Panc1 (cell line): Measurements from ENCODE around the gene CDCP1. TPM values are rescaled to one million over a fixed set of nuclear protein-coding genes. Genes with fewer than 3 reads are reported as not detected.

ENCODE experiments used
- ATAC-seq: fragments of 200-7000 bp; cut with Tn5 transposase; 2 replicates; pipeline ENCODE4 v1.9.1; 2020; ENCODE audit warnings: mild to moderate bottlenecking, moderate library complexity
- BruUV-seq: library from RNA; stranded (reverse); fragments of 400-500 nt; replicated peaks from 2 replicates; lab custom pipeline; 2021; lab: Mats Ljungman, UMichigan
- CTCF ChIA-PET: fragments of 300-600 bp; sonication (Branson Sonifier 250); formaldehyde crosslinking; loops from one replicate; lab custom pipeline; 2022; ENCODE audit warnings: antibody characterized with exemption; lab: Charles Lee
- POLR2A ChIA-PET: fragments of 300-600 bp; sonication (Branson Sonifier 250); formaldehyde crosslinking; loops from one replicate; lab custom pipeline; 2022; ENCODE audit warnings: antibody characterized with exemption; lab: Charles Lee
- DNase-seq: peaks from one replicate; pipeline ENCODE4 v3.0.0-alpha.2; 2010; ENCODE audit warnings: low read depth, low spot score
- H3K27ac ChIP-seq: 2 replicates; pipeline ENCODE4 v1.5.1; 2011; ENCODE audit warnings: mild to moderate bottlenecking, low read length, inconsistent platforms
- H3K27me3 ChIP-seq: fragments of 200-500 bp; sonication (Bioruptor generic); 2 replicates; pipeline ENCODE4 v1.6.0; 2014; ENCODE audit warnings: low read length, inconsistent platforms; ENCODE audit not compliant: control insufficient read depth, insufficient read depth
- H3K36me3 ChIP-seq: fragments of 200-500 bp; sonication (Bioruptor generic); 2 replicates; pipeline ENCODE4 v1.5.1; 2014; ENCODE audit warnings: inconsistent platforms, mild to moderate bottlenecking, low read length, moderate library complexity; ENCODE audit not compliant: control insufficient read depth, insufficient read depth
- H3K4me1 ChIP-seq: 2 replicates; pipeline ENCODE4 v1.5.1; 2011; ENCODE audit warnings: inconsistent platforms, mild to moderate bottlenecking, low read length, moderate library complexity; ENCODE audit not compliant: control insufficient read depth, insufficient read depth
- H3K4me3 ChIP-seq, 2 experiments: 2 replicates each; pipeline ENCODE4 v1.5.1; 2011 to 2012; ENCODE audit warnings: low read depth in 2 of 2, low read length in 2 of 2, mild to moderate bottlenecking in 2 of 2, inconsistent platforms in 1 of 2, moderate library complexity in 1 of 2
- H3K9me3 ChIP-seq: fragments of 200-500 bp; sonication (Bioruptor generic); 2 replicates; pipeline ENCODE4 v1.5.1; 2014; ENCODE audit warnings: low read depth, mild to moderate bottlenecking, inconsistent platforms, low read length, moderate library complexity; ENCODE audit not compliant: control insufficient read depth, insufficient read depth
- POLR2AphosphoS5 ChIP-seq: IDR thresholded peaks from 2 replicates; pipeline ENCODE4 v1.6.1; 2012; ENCODE audit warnings: mild to moderate bottlenecking, low read depth, low read length, moderate library complexity
- SIN3A ChIP-seq: IDR thresholded peaks from 2 replicates; pipeline ENCODE4 v1.6.1; 2012; ENCODE audit warnings: low read depth, mild to moderate bottlenecking, low read length, moderate library complexity, borderline replicate concordance; ENCODE audit not compliant: insufficient read depth
- TCF7L2 ChIP-seq: IDR thresholded peaks from 2 replicates; pipeline ENCODE4 v1.6.1; 2011; ENCODE audit warnings: mild to moderate bottlenecking, low read depth, low read length, inconsistent platforms
- in situ Hi-C: cut with HindIII; loops from 2 replicates; pipeline ENCODE4 v1.10.0; 2016; ENCODE audit warnings: low sequenced_read_pairs, low pct_unique_long_range_greater_than_20kb
- intact Hi-C: fragments of 100-400 bp; cut with micrococcal nuclease; formaldehyde crosslinking; loops from one replicate; pipeline ENCODE4 v1.10.0; 2022; ENCODE audit not compliant: unreplicated experiment
- total RNA-seq: library from RNA; stranded (reverse); gene quantifications from one replicate; pipeline ENCODE4 v1.2.1, GENCODE V29; 2021; ENCODE audit not compliant: unreplicated experiment
- TF ChIP-seq, protein P1 (sequence below): fragments of 450-650 bp; IDR thresholded peaks from 2 replicates; pipeline ENCODE4 v1.5.1; 2017; ENCODE audit warnings: mild to moderate bottlenecking
- TF ChIP-seq, protein P2 (sequence below), 2 experiments: IDR thresholded peaks; 2 replicates each; pipeline ENCODE4 v1.6.1; 2011 to 2012; ENCODE audit warnings: low read depth in 2 of 2, control low read depth in 1 of 2, low read length in 1 of 2, mild to moderate bottlenecking in 1 of 2, moderate library complexity in 1 of 2; ENCODE audit not compliant: insufficient read depth in 1 of 2

CDCP1 gene
- total RNA-seq, 1 experiment from 2014 or later: 47.8 TPM

DNA sequence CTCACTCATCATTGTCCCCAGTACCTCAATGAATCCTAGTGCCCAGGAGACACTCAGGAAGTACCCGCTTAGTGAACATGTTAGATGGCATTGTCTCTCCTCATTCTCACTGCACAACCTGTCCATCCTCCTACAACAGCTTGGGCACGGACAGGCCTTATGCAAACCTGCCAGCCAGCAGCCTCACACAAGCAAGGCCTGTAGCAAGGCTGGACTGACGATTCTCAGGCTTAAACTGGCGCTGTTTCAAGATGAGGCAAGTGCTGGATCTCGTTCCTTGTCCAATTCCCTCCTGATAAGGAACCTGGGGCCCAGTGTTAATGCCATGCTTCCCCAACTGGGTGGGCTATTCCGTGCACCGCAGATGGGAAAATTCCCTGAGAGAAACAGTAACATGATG, 59.0 kb downstream of the CDCP1 start:
- in situ Hi-C loops: no loop called here
- ATAC-seq (no peak), DNase-seq (no peak)
- Histone ChIP-seq H3K27ac (no peak overlapping the region), H3K4me1 (no peaks in the 10 kb centered on the region), H3K36me3 (no peaks in the 10 kb centered on the region), H3K4me3 (no peak overlapping the region), H3K9me3 (no peaks in the 10 kb centered on the region), H3K27me3 (no peaks in the 10 kb centered on the region)
- TF ChIP-seq, protein P1, sequence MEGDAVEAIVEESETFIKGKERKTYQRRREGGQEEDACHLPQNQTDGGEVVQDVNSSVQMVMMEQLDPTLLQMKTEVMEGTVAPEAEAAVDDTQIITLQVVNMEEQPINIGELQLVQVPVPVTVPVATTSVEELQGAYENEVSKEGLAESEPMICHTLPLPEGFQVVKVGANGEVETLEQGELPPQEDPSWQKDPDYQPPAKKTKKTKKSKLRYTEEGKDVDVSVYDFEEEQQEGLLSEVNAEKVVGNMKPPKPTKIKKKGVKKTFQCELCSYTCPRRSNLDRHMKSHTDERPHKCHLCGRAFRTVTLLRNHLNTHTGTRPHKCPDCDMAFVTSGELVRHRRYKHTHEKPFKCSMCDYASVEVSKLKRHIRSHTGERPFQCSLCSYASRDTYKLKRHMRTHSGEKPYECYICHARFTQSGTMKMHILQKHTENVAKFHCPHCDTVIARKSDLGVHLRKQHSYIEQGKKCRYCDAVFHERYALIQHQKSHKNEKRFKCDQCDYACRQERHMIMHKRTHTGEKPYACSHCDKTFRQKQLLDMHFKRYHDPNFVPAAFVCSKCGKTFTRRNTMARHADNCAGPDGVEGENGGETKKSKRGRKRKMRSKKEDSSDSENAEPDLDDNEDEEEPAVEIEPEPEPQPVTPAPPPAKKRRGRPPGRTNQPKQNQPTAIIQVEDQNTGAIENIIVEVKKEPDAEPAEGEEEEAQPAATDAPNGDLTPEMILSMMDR: no peak
- no peak for TF ChIP-seq SIN3A
- TF ChIP-seq, protein P2, sequence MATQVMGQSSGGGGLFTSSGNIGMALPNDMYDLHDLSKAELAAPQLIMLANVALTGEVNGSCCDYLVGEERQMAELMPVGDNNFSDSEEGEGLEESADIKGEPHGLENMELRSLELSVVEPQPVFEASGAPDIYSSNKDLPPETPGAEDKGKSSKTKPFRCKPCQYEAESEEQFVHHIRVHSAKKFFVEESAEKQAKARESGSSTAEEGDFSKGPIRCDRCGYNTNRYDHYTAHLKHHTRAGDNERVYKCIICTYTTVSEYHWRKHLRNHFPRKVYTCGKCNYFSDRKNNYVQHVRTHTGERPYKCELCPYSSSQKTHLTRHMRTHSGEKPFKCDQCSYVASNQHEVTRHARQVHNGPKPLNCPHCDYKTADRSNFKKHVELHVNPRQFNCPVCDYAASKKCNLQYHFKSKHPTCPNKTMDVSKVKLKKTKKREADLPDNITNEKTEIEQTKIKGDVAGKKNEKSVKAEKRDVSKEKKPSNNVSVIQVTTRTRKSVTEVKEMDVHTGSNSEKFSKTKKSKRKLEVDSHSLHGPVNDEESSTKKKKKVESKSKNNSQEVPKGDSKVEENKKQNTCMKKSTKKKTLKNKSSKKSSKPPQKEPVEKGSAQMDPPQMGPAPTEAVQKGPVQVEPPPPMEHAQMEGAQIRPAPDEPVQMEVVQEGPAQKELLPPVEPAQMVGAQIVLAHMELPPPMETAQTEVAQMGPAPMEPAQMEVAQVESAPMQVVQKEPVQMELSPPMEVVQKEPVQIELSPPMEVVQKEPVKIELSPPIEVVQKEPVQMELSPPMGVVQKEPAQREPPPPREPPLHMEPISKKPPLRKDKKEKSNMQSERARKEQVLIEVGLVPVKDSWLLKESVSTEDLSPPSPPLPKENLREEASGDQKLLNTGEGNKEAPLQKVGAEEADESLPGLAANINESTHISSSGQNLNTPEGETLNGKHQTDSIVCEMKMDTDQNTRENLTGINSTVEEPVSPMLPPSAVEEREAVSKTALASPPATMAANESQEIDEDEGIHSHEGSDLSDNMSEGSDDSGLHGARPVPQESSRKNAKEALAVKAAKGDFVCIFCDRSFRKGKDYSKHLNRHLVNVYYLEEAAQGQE (IDR thresholded peaks at IDR 0.05; ENCODE audit: insufficient read depth in 1 of 2, low read depth in 2 of 2, low read length in 1 of 2): no peak
- no peak for TF ChIP-seq TCF7L2
- TF ChIP-seq POLR2AphosphoS5: no peak
- CTCF ChIA-PET: no interaction called here
- intact Hi-C loops: no loop called here
- POLR2A ChIA-PET: no interaction called here
- no TSS peak for BruUV-seq

DNA sequence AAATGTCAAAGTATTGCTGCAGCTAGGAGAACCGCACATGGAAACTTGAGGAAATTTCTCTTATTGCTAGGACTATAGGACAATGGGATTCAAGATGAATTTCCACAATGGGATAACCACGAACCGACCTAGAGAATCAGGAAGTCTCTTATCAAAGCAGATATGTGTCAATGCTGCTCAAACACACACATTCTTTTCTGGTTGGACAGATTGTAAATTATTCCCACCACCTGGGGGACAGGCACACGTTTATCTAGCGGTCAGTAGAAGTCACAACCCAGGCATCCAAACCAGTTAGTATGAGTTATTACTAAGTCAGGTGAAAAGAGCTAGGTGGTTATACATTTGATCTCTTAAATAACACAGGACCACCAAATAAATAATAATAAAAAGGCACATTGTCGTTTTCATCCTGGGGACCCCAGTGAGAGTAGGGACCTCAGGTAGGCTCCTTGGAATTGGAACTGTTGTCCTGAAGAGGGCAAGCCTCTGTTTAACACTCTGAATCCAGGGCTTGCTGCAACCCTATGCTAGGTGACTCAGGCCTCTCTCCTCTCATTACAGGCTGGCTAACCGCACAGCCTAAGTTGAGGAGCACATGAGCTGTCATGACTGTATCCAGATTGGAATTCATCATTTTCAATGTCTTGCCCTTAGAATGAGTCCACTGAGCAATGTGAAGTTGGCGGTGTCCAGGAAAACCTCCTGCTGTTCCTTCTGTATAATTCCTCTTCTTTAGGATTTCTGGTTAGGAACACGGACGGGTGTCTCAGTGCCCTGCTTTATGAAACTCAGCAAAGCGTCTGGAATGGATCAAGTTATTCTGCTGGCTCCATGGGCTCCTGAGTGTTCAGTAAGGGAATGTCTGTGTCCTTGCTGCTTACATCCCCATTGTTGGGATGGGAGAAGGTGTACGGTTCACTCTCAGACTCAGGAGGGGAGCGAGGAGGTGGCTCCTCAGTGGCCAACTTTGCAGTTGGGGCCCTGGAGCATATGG, 61.1 kb downstream of the CDCP1 start:
- H3K27ac ChIP-seq: no peak overlapping the region
- TF ChIP-seq TCF7L2 (no peak), POLR2AphosphoS5 (no peak), SIN3A (no peak)
- TF ChIP-seq, protein P2 (IDR thresholded peaks at IDR 0.05; ENCODE audit: insufficient read depth in 1 of 2, low read depth in 2 of 2, low read length in 1 of 2): no peak
- TF ChIP-seq, protein P1: no peak
- no peaks in the 10 kb centered on the region for H3K27me3 ChIP-seq
- in situ Hi-C loops (no loop called here), intact Hi-C loops (no loop called here)
- no peaks in the 10 kb centered on the region for H3K9me3 ChIP-seq
- BruUV-seq: TSS peak; percentile 71
- ChIA-PET POLR2A (no interaction called here), CTCF (no interaction called here)
- ATAC-seq: no peak
- no peak for DNase-seq
- no peaks in the 10 kb centered on the region for H3K4me1 ChIP-seq
- H3K4me3 ChIP-seq: no peak overlapping the region
- H3K36me3 ChIP-seq: no peaks in the 10 kb centered on the region
